Activated T-helper 17 cell treated with anti-CD3 and anti-CD28 coated beads, Interleukin-2, amount 50 U/mL, for 72 hours (primary cell): ENCODE results near the gene GNS. TPM values are rescaled to one million over a fixed set of nuclear protein-coding genes. Genes with fewer than 3 reads are reported as not detected.
A peak's percentile ranks its signal among the peaks of the same experiment; 100 is the strongest.

Experiments used
- ATAC-seq: fragments of 150-1000 bp; cut with Tn5 transposase; replicated peaks from 2 replicates; pipeline ENCODE4 v1.10.0; 2021; ENCODE audit warnings: mild to moderate bottlenecking, moderate library complexity
- H3K27ac Mint-ChIP-seq: one replicate; pipeline ENCODE4 v1.8.0; 2022; ENCODE audit warnings: mixed read lengths
- H3K27me3 Mint-ChIP-seq: one replicate; pipeline ENCODE4 v1.8.0; 2022; ENCODE audit warnings: mixed read lengths
- H3K36me3 Mint-ChIP-seq: one replicate; pipeline ENCODE4 v1.8.0; 2022; ENCODE audit warnings: low read depth, mild to moderate bottlenecking, mixed read lengths
- H3K4me1 Mint-ChIP-seq: one replicate; pipeline ENCODE4 v1.8.0; 2022; ENCODE audit warnings: mixed read lengths
- H3K4me3 Mint-ChIP-seq: one replicate; pipeline ENCODE4 v1.8.0; 2022; ENCODE audit warnings: mild to moderate bottlenecking, mixed read lengths
- H3K9me3 Mint-ChIP-seq: one replicate; pipeline ENCODE4 v1.8.0; 2022; ENCODE audit warnings: mixed read lengths
- total RNA-seq, 2 donors: library from RNA; stranded (reverse); gene quantifications; one replicate each; pipeline ENCODE4 v1.2.3, GENCODE V29; 2022

GNS gene
- total RNA-seq, 2 donors from 2014 or later: 26.2 to 29.9 TPM

- peaks cover 78% of the 10 kb centered on the region for H3K36me3 Mint-ChIP-seq
- peaks cover 47% of the 10 kb centered on the region for H3K4me1 Mint-ChIP-seq
- peak overlapping the region; percentile 74 for H3K4me3 Mint-ChIP-seq
- ATAC-seq: no peak
- H3K27me3 Mint-ChIP-seq: no peaks in the 10 kb centered on the region
- H3K9me3 Mint-ChIP-seq: no peaks in the 10 kb centered on the region
- H3K27ac Mint-ChIP-seq: peak overlapping the region; percentile 86
Measured at GRCh38 chr12:64688219-64688618, 71.0 kb downstream of the GNS start.

- Mint-ChIP-seq H3K9me3 (no peaks in the 10 kb centered on the region), H3K36me3 (peaks cover 74% of the 10 kb centered on the region), H3K4me1 (peaks cover 51% of the 10 kb centered on the region), H3K27ac (peak overlapping the region; percentile 86), H3K27me3 (no peaks in the 10 kb centered on the region), H3K4me3 (peak overlapping the region; percentile 74)
- ATAC-seq: no peak
Measured at GRCh38 chr12:64687816-64688215, 71.4 kb downstream of the GNS start.

GRCh38 chr12:64685605-64686004 is 73.6 kb downstream of the GNS start:
- Mint-ChIP-seq H3K36me3 (peaks cover 56% of the 10 kb centered on the region), H3K27ac (peak overlapping the region; percentile 90), H3K9me3 (no peaks in the 10 kb centered on the region), H3K4me1 (peaks cover 52% of the 10 kb centered on the region), H3K27me3 (no peaks in the 10 kb centered on the region), H3K4me3 (peak overlapping the region; percentile 64)
- ATAC-seq: no peak

GRCh38 chr12:64685050-64685449 is 74.2 kb downstream of the GNS start:
- no peaks in the 10 kb centered on the region for H3K27me3 Mint-ChIP-seq
- H3K36me3 Mint-ChIP-seq: peaks cover 56% of the 10 kb centered on the region
- no peaks in the 10 kb centered on the region for H3K9me3 Mint-ChIP-seq
- H3K27ac Mint-ChIP-seq: peak overlapping the region; percentile 90
- peaks cover 52% of the 10 kb centered on the region for H3K4me1 Mint-ChIP-seq
- peak; percentile 27 for ATAC-seq
- H3K4me3 Mint-ChIP-seq: peak overlapping the region; percentile 64

GRCh38 chr12:64683816-64684543 is 75.2 kb downstream of the GNS start:
- no peaks in the 10 kb centered on the region for H3K9me3 Mint-ChIP-seq
- no peaks in the 10 kb centered on the region for H3K27me3 Mint-ChIP-seq
- H3K4me3 Mint-ChIP-seq: peak overlapping the region; percentile 64
- no peak for ATAC-seq
- peaks cover 50% of the 10 kb centered on the region for H3K4me1 Mint-ChIP-seq
- H3K36me3 Mint-ChIP-seq: peaks cover 54% of the 10 kb centered on the region
- H3K27ac Mint-ChIP-seq: peak overlapping the region; percentile 90

GRCh38 chr12:64682572-64683277 is 76.5 kb downstream of the GNS start:
- Mint-ChIP-seq H3K27ac (peak overlapping the region; percentile 82), H3K4me3 (peak overlapping the region; percentile 64), H3K27me3 (no peaks in the 10 kb centered on the region), H3K4me1 (peaks cover 42% of the 10 kb centered on the region), H3K36me3 (peaks cover 41% of the 10 kb centered on the region), H3K9me3 (no peaks in the 10 kb centered on the region)
- ATAC-seq: no peak

GRCh38 chr12:64681200-64682052 is 77.8 kb downstream of the GNS start:
- Mint-ChIP-seq H3K9me3 (no peaks in the 10 kb centered on the region), H3K27me3 (no peaks in the 10 kb centered on the region), H3K36me3 (peaks cover 28% of the 10 kb centered on the region), H3K27ac (peak overlapping the region; percentile 89), H3K4me1 (peaks cover 48% of the 10 kb centered on the region), H3K4me3 (peak overlapping the region; percentile 78)
- ATAC-seq: peak; percentile 68

GRCh38 chr12:64680235-64680634 is 79.0 kb downstream of the GNS start:
- H3K9me3 Mint-ChIP-seq: no peaks in the 10 kb centered on the region

GRCh38 chr12:64679487-64680001 is 79.7 kb downstream of the GNS start:
- H3K9me3 Mint-ChIP-seq: no peaks in the 10 kb centered on the region
- no peaks in the 10 kb centered on the region for H3K27me3 Mint-ChIP-seq
- peaks cover 9% of the 10 kb centered on the region for H3K36me3 Mint-ChIP-seq
- peak overlapping the region; percentile 85 for H3K27ac Mint-ChIP-seq
- H3K4me3 Mint-ChIP-seq: peak overlapping the region; percentile 78
- H3K4me1 Mint-ChIP-seq: peaks cover 54% of the 10 kb centered on the region
- peak; percentile 78 for ATAC-seq

More at GRCh38 chr12:64680235-64680634, 79.0 kb downstream of the GNS start:
- Mint-ChIP-seq H3K27ac (peak overlapping the region; percentile 89), H3K36me3 (peaks cover 16% of the 10 kb centered on the region), H3K4me3 (peak overlapping the region; percentile 78), H3K27me3 (no peaks in the 10 kb centered on the region), H3K4me1 (peaks cover 54% of the 10 kb centered on the region)
- ATAC-seq: no peak

GRCh38 chr12:64678835-64679234 is 80.4 kb downstream of the GNS start:
- Mint-ChIP-seq H3K36me3 (peaks cover 4% of the 10 kb centered on the region), H3K27me3 (no peaks in the 10 kb centered on the region), H3K27ac (no peak overlapping the region), H3K4me3 (peak overlapping the region; percentile 78), H3K4me1 (peaks cover 57% of the 10 kb centered on the region), H3K9me3 (no peaks in the 10 kb centered on the region)
- ATAC-seq: peak; percentile 22

GRCh38 chr12:64678248-64678647 is 81.0 kb downstream of the GNS start:
- no peaks in the 10 kb centered on the region for H3K9me3 Mint-ChIP-seq
- H3K36me3 Mint-ChIP-seq: no peaks in the 10 kb centered on the region
- peak overlapping the region; percentile 78 for H3K4me3 Mint-ChIP-seq
- peaks cover 53% of the 10 kb centered on the region for H3K4me1 Mint-ChIP-seq
- H3K27ac Mint-ChIP-seq: peak overlapping the region; percentile 61
- H3K27me3 Mint-ChIP-seq: no peaks in the 10 kb centered on the region
- no peak for ATAC-seq

- no peak for ATAC-seq
Measured at GRCh38 chr12:64675795-64676194, 83.4 kb downstream of the GNS start.

GRCh38 chr12:64674367-64674922 is 84.8 kb downstream of the GNS start:
- H3K27me3 Mint-ChIP-seq: no peaks in the 10 kb centered on the region
- H3K9me3 Mint-ChIP-seq: no peaks in the 10 kb centered on the region
- peaks cover 61% of the 10 kb centered on the region for H3K4me1 Mint-ChIP-seq
- H3K36me3 Mint-ChIP-seq: no peaks in the 10 kb centered on the region
- H3K4me3 Mint-ChIP-seq: peak overlapping the region; percentile 86
- peak overlapping the region; percentile 93 for H3K27ac Mint-ChIP-seq
- ATAC-seq: no peak

More at GRCh38 chr12:64675795-64676194, 83.4 kb downstream of the GNS start:
- Mint-ChIP-seq H3K36me3 (no peaks in the 10 kb centered on the region), H3K27ac (peak overlapping the region; percentile 85), H3K4me1 (peaks cover 52% of the 10 kb centered on the region), H3K9me3 (no peaks in the 10 kb centered on the region), H3K27me3 (no peaks in the 10 kb centered on the region), H3K4me3 (peak overlapping the region; percentile 52)
